HepG2 (cell line): ENCODE results near the gene CENPK. TPM values are rescaled to one million over a fixed set of nuclear protein-coding genes. Genes with fewer than 3 reads are reported as not detected.

Experiments
- ASH2L ChIP-seq: fragments of 300-600, 200-600 bp; sonication (generic); IDR thresholded peaks from 2 replicates; pipeline ENCODE4 v1.7.0; 2017; ENCODE audit warnings: low read depth, mild to moderate bottlenecking, moderate library complexity, mixed read lengths, low read length; ENCODE audit not compliant: insufficient read length
- GTF2F1 ChIP-seq: fragments of 150-350 bp; IDR thresholded peaks from 2 replicates; pipeline ENCODE4 v1.6.1; 2014; ENCODE audit warnings: low read length
- HES4 ChIP-seq: sonication (generic); formaldehyde crosslinking; IDR thresholded peaks from 2 replicates; pipeline ENCODE4 v1.9.0; 2021; ENCODE audit warnings: mild to moderate bottlenecking, missing genetic modification reagents, borderline replicate concordance
- MEIS1 ChIP-seq: sonication (generic); formaldehyde crosslinking; IDR thresholded peaks from 2 replicates; pipeline ENCODE4 v1.9.0; 2021; ENCODE audit warnings: mild to moderate bottlenecking, missing genetic modification reagents, moderate library complexity, borderline replicate concordance
- NCOA5 ChIP-seq: sonication (generic); formaldehyde crosslinking; IDR thresholded peaks from 2 replicates; pipeline ENCODE4 v1.4.0; 2020; ENCODE audit warnings: missing genetic modification reagents
- POLR2A ChIP-seq, 2 experiments: IDR thresholded peaks; 2 replicates each; pipeline ENCODE4 v1.6.1; 2011; ENCODE audit warnings: low read depth in 2 of 2, low read length in 2 of 2, mild to moderate bottlenecking in 1 of 2, moderate library complexity in 1 of 2; ENCODE audit not compliant: insufficient read depth in 1 of 2
- RFXAP ChIP-seq: sonication (generic); formaldehyde crosslinking; IDR thresholded peaks from 2 replicates; pipeline ENCODE4 v1.4.0; 2020; ENCODE audit warnings: missing genetic modification reagents, borderline replicate concordance
- SRSF9 ChIP-seq: fragments of 200-400 bp; formaldehyde crosslinking; IDR thresholded peaks from 2 replicates; pipeline ENCODE4 v1.6.1; 2018; ENCODE audit warnings: borderline replicate concordance, mild to moderate bottlenecking, low read depth, low read length; ENCODE audit not compliant: insufficient read depth, poor library complexity, severe bottlenecking
- THYN1 ChIP-seq: sonication (generic); formaldehyde crosslinking; IDR thresholded peaks from 2 replicates; pipeline ENCODE4 v1.8.1; 2023; ENCODE audit warnings: low read depth, mild to moderate bottlenecking, moderate library complexity, missing genetic modification reagents, borderline replicate concordance
- ZBTB20 ChIP-seq: sonication (generic); formaldehyde crosslinking; IDR thresholded peaks from 2 replicates; pipeline ENCODE4 v1.8.1; 2023; ENCODE audit warnings: missing genetic modification reagents, low read depth, mild to moderate bottlenecking, borderline replicate concordance
- ZNF343 ChIP-seq: sonication (generic); formaldehyde crosslinking; IDR thresholded peaks from 2 replicates; pipeline ENCODE4 v1.4.0; 2020; ENCODE audit warnings: mild to moderate bottlenecking, missing genetic modification reagents
- ZNF441 ChIP-seq: sonication (generic); formaldehyde crosslinking; IDR thresholded peaks from 2 replicates; pipeline ENCODE4 v1.7.0; 2021; ENCODE audit warnings: missing genetic modification reagents, borderline replicate concordance
- ZNF615 ChIP-seq: sonication (generic); formaldehyde crosslinking; IDR thresholded peaks from 2 replicates; pipeline ENCODE4 v1.5.0; 2020; ENCODE audit warnings: mild to moderate bottlenecking, missing genetic modification reagents, borderline replicate concordance
- ZNF850 ChIP-seq: sonication (generic); formaldehyde crosslinking; conservative IDR thresholded peaks from 2 replicates; pipeline ENCODE4 v1.9.0; 2021; ENCODE audit warnings: mild to moderate bottlenecking, missing genetic modification reagents
- polyA plus RNA-seq, 8 experiments: library from polyadenylated mRNA; depleted of rRNA in 3 of 8; stranded (reverse) in 7 of 8; unstranded in 1 of 8; fragments of >200 nt; fragmentation: Illumina TruSeq in 4 of 8; extraction: Trizol in 4 of 8; gene quantifications; 2 replicates each; pipeline versions ENCODE4 v1.2.1 to v1.2.3, GENCODE V29; 2011 to 2016; ENCODE audit warnings: low read depth in 4 of 8, missing spikeins in 1 of 8, mixed read lengths in 1 of 8; ENCODE audit not compliant: insufficient read depth in 1 of 8
- total RNA-seq, 5 experiments: library from RNA; depleted of rRNA; stranded (reverse); fragments of >200 nt; fragmentation: Illumina TruSeq; extraction: Trizol; gene quantifications; 2 replicates each; pipeline ENCODE4 v1.2.3, GENCODE V29; 2016; ENCODE audit warnings: low read depth in 1 of 5
- TF ChIP-seq, protein P1 (sequence below): sonication (generic); formaldehyde crosslinking; IDR thresholded peaks from 2 replicates; pipeline ENCODE4 v1.4.0; 2020; ENCODE audit warnings: missing genetic modification reagents
- TF ChIP-seq, protein P2 (sequence below): IDR thresholded peaks from 2 replicates; pipeline ENCODE4 v1.6.1; 2016
- TF ChIP-seq, protein P3 (sequence below): sonication (generic); formaldehyde crosslinking; IDR thresholded peaks from 2 replicates; pipeline ENCODE4 v1.8.1; 2023; ENCODE audit warnings: mild to moderate bottlenecking, inconsistent platforms, moderate library complexity, missing genetic modification reagents, borderline replicate concordance
- TF ChIP-seq, protein P4 (sequence below): sonication (generic); formaldehyde crosslinking; IDR thresholded peaks from 2 replicates; pipeline ENCODE4 v1.4.0; 2020; ENCODE audit warnings: missing genetic modification reagents
- TF ChIP-seq, protein P5 (sequence below): sonication (generic); formaldehyde crosslinking; IDR thresholded peaks from 2 replicates; pipeline ENCODE4 v1.8.1; 2023; ENCODE audit warnings: missing genetic modification reagents, inconsistent platforms, borderline replicate concordance

CENPK gene
- total and polyA plus RNA-seq, 2 of the 13 experiments (the other 11 are each of a cell fraction or from before 2014, with no cell fraction given): 14.3 to 54.4 TPM

- TF ChIP-seq SRSF9 (no peak), RFXAP (CRISPR knock-in tag) (peak; percentile 83), POLR2A (IDR thresholded peaks at IDR 0.05; ENCODE audit: insufficient read depth in 1 of 2, low read depth in 2 of 2, low read length in 2 of 2) (peak; percentile 73 to 91), MEIS1 (CRISPR knock-in tag) (peak; percentile 43; the same call in 1 of the 2 replicates), ZNF343 (no peak; the same call in 1 of the 2 replicates), HES4 (no peak; the same call in 1 of the 2 replicates), NCOA5 (no peak), ASH2L (peak; percentile 96), ZNF615 (CRISPR knock-in tag) (no peak), ZNF850 (CRISPR knock-in tag) (no peak), GTF2F1 (no peak), ZBTB20 (CRISPR knock-in tag) (peak; percentile 69; the same call in 1 of the 2 replicates), THYN1 (CRISPR knock-in tag) (no peak), ZNF441 (peak; percentile 65)
- TF ChIP-seq, protein P1, sequence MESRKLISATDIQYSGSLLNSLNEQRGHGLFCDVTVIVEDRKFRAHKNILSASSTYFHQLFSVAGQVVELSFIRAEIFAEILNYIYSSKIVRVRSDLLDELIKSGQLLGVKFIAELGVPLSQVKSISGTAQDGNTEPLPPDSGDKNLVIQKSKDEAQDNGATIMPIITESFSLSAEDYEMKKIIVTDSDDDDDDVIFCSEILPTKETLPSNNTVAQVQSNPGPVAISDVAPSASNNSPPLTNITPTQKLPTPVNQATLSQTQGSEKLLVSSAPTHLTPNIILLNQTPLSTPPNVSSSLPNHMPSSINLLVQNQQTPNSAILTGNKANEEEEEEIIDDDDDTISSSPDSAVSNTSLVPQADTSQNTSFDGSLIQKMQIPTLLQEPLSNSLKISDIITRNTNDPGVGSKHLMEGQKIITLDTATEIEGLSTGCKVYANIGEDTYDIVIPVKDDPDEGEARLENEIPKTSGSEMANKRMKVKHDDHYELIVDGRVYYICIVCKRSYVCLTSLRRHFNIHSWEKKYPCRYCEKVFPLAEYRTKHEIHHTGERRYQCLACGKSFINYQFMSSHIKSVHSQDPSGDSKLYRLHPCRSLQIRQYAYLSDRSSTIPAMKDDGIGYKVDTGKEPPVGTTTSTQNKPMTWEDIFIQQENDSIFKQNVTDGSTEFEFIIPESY (CRISPR knock-in tag): no peak
- TF ChIP-seq, protein P2, sequence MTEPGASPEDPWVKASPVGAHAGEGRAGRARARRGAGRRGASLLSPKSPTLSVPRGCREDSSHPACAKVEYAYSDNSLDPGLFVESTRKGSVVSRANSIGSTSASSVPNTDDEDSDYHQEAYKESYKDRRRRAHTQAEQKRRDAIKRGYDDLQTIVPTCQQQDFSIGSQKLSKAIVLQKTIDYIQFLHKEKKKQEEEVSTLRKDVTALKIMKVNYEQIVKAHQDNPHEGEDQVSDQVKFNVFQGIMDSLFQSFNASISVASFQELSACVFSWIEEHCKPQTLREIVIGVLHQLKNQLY (CRISPR knock-in tag): no peak
- TF ChIP-seq, protein P3, sequence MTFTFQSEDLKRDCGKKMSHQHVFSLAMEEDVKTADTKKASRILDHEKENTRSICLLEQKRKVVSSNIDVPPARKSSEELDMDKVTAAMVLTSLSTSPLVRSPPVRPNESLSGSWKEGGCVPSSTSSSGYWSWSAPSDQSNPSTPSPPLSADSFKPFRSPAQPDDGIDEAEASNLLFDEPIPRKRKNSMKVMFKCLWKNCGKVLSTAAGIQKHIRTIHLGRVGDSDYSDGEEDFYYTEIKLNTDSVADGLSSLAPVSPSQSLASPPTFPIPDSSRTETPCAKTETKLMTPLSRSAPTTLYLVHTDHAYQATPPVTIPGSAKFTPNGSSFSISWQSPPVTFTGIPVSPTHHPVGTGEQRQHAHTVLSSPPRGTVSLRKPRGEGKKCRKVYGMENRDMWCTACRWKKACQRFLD (CRISPR knock-in tag): no peak
- TF ChIP-seq, protein P4, sequence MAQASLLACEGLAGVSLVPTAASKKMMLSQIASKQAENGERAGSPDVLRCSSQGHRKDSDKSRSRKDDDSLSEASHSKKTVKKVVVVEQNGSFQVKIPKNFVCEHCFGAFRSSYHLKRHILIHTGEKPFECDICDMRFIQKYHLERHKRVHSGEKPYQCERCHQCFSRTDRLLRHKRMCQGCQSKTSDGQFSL (CRISPR knock-in tag): no peak
- TF ChIP-seq, protein P5, sequence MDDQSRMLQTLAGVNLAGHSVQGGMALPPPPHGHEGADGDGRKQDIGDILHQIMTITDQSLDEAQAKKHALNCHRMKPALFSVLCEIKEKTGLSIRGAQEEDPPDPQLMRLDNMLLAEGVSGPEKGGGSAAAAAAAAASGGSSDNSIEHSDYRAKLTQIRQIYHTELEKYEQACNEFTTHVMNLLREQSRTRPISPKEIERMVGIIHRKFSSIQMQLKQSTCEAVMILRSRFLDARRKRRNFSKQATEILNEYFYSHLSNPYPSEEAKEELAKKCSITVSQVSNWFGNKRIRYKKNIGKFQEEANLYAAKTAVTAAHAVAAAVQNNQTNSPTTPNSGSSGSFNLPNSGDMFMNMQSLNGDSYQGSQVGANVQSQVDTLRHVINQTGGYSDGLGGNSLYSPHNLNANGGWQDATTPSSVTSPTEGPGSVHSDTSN: 0 out of 2 replicates have a peak, but pooled peaks have one; percentile 36
Observed at GRCh38 chr5:65562731-65563701, at the start of gene CENPK, which contains the start of gene PPWD1 (continued).
